NCI-H510A (cell line): ENCODE results near the gene BCAR3.
"Not testable (repeated sequence)": the region's sequence is repeated elsewhere in the genome, so short reads cannot be mapped to it uniquely, and the experiment has no call there.

Experiments used
- DNase-seq: peaks from one replicate; lab custom pipeline; 2025; lab: John Stamatoyannopoulos, UW

Gene BCAR3

GRCh38 chr1:93689521-93690223 lies 8.0 kb upstream of the BCAR3 start:
- DNase-seq, result no peak

GRCh38 chr1:93687542-93687941 lies 5.9 kb upstream of the BCAR3 start:
- DNase-seq, result no peak

DNA sequence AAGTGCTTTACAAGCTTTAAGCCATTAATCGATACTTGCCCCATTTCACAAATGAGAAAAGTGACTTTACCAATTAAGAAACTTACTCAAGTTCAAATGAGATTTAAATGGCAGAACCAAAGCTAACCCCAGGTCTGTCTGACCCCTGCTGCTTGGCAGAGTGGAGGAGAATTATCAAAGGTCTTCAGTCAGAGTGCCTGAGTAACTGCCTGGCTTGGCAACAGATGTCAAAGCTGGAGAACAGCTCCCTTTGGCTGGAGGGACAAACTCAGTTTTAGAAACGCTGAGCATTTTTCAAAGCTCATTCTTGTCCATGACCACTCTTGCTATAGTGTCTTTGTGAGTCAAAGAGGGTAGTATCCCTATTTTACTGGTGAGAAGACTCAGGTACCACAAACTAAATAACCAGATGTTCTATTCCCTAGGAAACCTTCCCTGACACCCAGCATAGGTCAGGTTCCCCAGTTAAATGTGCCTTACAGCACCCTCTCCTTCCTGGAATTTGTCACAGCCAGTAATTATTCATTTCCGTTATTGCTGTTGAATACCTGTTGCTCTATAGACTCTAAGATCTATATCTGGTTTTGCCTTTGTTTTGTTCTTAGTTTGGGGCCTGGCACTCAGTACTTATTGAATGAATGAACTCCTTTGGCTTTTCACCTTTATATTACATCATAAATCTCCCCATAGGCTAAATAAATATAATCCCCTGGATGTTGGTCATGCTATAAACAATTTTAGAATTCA lies 5.0 kb upstream of the BCAR3 start:
- DNase-seq, result no peak

- DNase-seq, result no peak
These were observed 4.3 kb upstream of the BCAR3 start for GRCh38 chr1:93685918-93686317.

DNA sequence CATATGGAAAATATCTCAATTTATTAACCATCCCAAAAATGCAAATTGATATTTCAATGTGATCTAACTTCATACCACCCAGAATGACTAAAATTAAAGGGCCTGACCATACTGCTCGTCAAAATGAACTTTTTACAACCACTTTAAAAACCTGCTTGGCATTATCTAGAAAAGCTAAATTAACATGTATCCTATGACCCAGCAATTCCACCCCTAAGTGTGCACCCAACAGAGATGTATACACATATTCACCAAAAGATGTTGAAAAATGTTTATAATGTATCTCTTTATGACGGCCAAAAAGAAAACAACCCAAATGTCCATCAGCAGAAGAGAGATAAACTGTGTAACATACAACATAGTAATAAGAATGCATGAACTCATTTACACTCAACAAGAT lies 1.6 kb upstream of the BCAR3 start:
- DNase-seq, result no peak

GRCh38 chr1:93681989-93682412 lies 364 bp upstream of the BCAR3 start:
- peak; percentile 59 for DNase-seq

DNA sequence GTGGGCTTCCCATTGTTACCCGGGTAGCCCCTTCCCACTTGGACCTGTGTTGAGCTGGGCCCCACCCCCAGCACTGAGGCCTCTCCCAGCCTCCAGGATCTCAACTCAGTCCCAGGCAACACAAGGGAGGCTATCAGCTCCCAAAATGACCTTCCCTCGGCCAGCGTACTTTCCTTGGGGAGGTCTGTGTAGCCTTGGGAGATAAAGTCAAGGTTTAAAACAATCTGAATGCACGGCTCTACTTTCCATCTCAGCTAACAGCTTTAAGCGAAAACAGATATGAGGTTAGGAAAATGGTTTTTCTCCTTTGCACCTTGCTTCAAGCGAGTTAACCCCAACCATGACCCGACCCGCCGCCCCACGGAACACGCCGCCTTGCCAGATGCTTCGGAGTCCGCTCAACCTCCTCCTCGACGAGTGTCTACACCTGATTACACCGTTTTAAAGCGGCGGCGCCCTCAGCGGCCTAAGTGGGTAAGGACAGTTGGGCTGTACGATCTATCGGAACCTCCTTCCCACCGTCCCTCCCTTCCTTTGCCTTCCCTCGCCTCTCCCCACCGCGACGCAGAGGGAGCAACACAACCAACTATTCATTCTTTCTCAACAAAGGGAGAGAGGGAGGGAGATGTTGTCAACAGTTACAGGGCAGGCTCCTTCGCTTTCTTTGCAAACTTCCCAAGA lies 1.1 kb downstream of the BCAR3 start:
- DNase-seq, result peak; percentile 85

DNA sequence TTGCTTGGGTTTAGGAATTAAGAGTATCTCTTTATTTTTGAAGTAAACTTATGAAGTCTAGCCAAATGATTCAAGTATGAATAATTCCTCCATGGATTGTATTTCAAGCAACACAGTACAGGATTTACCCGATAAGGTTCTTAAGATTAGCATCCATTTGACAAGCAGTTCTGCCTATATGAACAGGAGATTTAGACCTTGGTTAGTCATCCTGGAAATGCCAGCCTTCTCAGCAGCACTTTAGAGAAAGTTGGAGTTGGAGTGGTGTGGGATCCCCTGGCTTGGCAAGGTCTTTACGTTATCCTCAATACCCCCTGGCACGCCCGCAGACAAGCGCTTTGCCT lies 1.6 kb downstream of the BCAR3 start:
- DNase-seq, result no peak

DNA sequence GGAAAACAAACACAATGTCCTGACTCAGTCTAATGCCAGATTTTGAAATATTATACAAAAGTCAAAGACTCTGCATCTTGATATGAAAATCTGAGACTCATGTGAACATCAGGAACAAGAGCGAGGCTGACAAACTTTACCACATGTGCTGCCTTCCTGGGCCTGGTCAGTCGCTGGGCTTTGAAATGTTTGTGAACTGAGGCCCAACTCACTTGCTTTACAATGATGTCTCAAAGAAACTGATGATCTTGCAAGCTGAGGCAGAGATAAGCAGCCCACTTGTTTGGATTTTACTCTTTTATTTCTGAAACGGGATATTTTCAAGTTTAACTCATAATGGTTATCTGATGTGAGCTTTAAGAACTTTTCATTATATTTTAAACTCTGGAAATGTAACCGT lies 2.1 kb downstream of the BCAR3 start:
- no peak for DNase-seq

DNA sequence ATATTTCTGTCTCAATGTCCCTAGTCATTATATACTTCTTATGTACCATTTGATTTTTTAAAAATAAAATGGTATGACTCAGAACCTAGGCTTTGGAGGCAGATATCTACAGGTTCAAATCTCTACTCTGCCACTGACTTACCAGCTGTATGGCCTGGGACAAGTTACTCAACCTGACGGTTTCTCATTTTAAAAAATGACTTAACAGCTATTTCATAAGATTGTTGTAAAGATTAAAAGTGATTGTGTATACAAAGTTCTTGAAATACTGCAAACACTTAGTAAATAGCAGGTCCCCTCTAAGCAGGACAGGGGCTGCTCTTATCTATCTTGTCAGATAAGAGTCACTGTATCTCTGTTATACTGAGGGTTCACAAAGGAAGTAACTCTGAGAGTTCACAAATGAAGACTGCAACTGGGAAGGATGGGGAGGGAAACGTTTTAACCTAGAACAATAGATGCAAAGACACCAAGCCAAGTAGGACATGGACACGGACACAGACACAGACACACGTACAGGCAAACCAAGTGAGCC lies 2.6 kb downstream of the BCAR3 start:
- DNase-seq, result no peak

- DNase-seq, result no peak
These were observed 3.1 kb downstream of the BCAR3 start for GRCh38 chr1:93678491-93678890.

DNA sequence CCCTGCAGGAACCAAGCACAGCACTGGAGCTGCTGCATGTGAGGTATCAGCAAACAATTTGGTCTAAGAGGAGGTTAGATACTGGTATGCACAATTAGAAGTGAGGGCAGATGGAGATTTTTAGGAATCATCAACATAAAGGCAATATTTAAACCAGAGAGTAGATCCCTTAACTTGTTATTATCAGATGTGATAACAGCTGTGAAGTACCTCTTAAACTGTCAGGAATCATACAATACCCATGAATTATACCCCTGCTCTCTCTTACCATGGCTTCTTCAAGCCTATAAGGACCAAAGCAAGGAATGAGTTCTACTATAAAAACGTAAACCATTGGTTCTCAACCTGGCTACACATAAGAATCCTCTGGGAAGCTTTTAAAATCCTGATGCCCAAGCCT lies 3.9 kb downstream of the BCAR3 start:
- DNase-seq, result no peak

GRCh38 chr1:93676427-93676826 lies 5.2 kb downstream of the BCAR3 start:
- DNase-seq, result no peak

DNA sequence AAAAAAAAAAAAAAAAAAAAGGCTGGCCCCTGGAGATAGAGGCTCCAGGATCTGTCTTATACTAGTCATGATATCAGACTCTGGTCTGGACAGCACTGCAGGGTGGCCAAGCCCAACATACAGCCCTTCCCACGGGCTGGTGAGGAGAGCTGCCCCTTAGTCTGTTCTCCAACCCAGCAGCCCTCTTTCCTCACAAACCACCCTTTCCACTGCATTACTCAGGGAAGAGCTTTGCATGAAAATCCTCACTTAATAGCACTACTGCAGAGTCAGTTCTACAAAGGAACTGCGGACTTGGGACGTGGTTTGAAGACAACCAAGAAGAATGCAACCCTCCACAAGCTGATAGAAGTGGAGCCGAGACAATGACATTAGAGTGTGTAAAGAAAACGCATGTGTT lies 5.7 kb downstream of the BCAR3 start:
- DNase-seq, result no peak

DNA sequence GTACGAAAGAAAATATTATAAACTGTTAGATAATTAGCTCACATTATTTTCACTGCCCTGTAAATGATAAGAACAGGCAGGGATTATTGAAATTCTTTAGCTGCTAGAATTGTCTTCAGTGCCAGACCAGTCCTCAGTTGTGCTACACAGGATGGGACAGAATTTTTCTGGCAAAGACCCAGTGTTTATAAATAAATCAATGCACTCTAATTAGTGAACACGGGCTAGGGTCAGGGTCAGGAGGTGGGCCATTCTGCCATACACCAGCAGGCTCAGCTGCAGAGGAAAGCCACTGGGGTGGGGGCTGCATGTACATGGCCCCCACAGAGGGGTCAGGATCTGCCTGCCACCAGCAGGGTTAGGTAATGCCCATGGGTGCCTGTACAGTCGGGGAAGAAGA lies 6.4 kb downstream of the BCAR3 start:
- DNase-seq, result no peak

- DNase-seq, result not testable (repeated sequence)
These were observed 7.6 kb downstream of the BCAR3 start for GRCh38 chr1:93674071-93674470.

GRCh38 chr1:93673163-93673829 lies 8.3 kb downstream of the BCAR3 start:
- no peak for DNase-seq

DNA sequence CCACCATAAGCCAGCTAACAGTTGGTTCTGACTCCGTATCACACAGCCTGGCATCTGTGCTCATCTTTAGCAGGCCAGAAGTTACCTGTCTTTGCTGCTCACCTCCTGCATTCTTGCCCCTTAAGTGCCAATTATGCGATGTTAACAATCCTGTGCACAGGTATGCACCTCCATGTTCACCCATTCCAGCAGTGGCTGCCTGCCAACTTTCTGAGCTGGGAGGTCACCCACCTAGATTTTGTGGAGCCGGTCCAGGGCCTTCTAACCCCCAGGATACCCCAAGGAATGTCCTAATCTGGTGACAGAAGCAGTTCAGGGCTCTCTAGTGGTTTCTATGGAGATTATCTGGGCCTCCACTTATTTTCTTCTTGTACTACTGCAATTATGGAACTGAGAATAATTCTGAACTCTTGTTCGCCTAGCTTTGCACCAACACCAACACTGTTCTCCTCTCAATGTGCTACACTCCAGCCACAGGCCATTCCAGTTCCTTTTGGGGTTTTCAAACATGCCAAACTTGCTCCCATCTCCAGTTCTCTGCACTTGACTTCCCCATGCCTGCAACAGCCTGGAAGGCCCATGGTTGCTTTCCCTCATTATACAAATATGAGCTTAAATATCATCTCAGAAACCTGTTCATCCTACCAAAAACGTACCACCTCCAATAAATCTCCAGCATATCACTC lies 9.0 kb downstream of the BCAR3 start:
- DNase-seq, result no peak

DNA sequence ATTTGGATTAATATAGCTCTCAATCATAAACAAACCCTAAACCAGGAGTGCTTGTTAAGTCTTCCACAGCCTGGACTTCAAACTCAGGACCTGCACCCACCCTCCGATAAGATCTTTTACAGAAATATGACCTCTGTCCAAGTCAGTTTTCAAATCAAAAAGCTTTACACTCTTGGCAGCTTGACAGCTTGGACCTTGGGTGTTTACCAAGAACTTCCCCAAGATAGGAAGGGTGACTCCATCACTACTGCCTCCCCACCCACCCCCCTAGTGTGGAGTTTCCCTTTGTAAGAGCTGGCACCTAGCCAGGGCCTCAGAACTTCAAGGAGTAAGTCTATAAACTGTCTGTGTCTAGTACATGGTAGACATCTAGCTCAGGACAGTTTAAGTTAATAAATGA lies 9.6 kb downstream of the BCAR3 start:
- DNase-seq, result no peak

- no peak for DNase-seq
These were observed 10.5 kb downstream of the BCAR3 start for GRCh38 chr1:93671099-93671621.

DNA sequence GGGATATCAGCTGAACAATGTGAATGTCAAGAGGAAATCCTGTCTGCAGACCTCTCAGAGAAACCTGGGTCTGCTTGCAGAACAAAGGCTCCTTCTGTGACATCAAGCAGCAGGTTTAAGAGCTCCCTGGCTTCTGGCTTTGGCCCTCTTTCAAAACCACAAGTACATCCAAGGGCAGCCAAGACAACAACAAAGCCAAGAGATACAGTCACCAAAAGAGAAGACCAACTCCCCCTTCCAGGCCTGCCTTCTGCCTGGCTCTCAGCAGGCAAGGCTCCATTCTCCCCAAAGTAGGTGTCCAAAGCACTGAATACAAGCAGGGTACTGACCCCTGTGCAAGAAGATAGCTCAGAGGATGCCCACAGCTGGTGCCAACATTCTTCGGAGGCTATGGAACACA lies 11.5 kb downstream of the BCAR3 start:
- DNase-seq, result no peak

DNA sequence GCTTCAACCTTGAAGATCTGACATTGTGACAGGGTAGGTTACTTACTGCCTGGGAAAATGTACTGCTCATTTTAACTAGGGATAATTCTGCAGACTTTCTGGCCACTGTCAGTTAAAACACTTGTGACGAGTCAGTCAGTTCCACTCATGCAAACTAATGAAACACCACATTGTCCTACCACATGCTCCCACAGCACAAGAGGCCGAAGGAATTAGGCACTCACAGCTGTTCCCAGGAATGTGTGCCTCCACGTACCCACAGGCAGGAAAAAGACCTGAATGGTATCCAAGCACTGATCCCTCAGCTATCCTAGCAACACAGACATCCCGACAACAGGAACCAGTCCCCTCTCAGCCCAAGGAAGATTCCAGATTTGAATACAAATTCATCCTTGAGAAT lies 12.3 kb downstream of the BCAR3 start:
- DNase-seq, result no peak
